ENCODE results near the gene MTHFD2.

The MTHFD2 gene

DNA sequence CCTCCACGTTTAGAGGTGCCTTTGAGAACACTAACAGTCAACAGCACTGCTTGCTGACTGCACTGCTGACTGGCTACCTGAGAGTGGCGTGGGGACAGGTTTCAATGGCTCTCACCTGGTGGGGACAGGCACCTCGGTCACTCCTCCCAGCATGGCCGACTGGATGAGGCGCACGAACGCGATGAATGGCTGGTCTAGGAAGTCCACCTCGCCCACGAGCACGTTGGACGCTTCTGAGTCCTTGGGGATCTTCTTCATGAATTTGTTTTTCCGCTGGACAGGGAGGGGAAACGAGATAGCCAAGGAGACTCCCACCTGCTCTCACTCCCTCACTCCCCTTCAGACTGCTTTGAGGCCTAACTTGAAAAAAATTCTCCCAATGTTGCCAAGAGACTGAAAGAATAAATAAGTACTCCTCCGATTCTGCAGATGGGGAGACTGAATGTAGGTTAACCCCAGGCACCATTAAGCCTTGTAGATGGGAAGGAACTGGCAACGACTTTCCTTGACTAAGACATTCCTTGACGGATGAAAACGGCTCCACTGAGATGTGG, 57.3 kb downstream of the MTHFD2 start:
- Histone ChIP-seq H3K9me2 (ENCODE audit: low read depth, low read length) (no peaks in the 10 kb centered on the region), H3K27me3 (ENCODE audit: insufficient read depth, low read length) (0 out of 2 replicates have a peak, but pooled peaks cover 8% of the 10 kb centered on the region), H3K4me2 (ENCODE audit: low read length) (no peak overlapping the region), H3K4me3 (ENCODE audit: low read depth, low read length, poor library complexity, severe bottlenecking) (no peak overlapping the region), H3K27ac (ENCODE audit: low read depth, low read length, poor library complexity, severe bottlenecking) (no peak overlapping the region), H3K4me1 (ENCODE audit: insufficient read depth, low read length, severe bottlenecking) (no peaks in the 10 kb centered on the region), H3K36me3 (ENCODE audit: insufficient read depth, low read length) (no peaks in the 10 kb centered on the region), H3K9ac (ENCODE audit: low read length) (no peak overlapping the region), H3F3A (ENCODE audit: insufficient read depth, low read length) (no peaks in the 10 kb centered on the region), H4K20me1 (ENCODE audit: insufficient read depth, low read length) (no peaks in the 10 kb centered on the region), H2AFZ (ENCODE audit: low read length) (no peak overlapping the region), H3K9me3 (ENCODE audit: low read length) (no peaks in the 10 kb centered on the region), H3K79me2 (ENCODE audit: insufficient read depth, low read length) (no peaks in the 10 kb centered on the region)
- TF ChIP-seq, protein P1, sequence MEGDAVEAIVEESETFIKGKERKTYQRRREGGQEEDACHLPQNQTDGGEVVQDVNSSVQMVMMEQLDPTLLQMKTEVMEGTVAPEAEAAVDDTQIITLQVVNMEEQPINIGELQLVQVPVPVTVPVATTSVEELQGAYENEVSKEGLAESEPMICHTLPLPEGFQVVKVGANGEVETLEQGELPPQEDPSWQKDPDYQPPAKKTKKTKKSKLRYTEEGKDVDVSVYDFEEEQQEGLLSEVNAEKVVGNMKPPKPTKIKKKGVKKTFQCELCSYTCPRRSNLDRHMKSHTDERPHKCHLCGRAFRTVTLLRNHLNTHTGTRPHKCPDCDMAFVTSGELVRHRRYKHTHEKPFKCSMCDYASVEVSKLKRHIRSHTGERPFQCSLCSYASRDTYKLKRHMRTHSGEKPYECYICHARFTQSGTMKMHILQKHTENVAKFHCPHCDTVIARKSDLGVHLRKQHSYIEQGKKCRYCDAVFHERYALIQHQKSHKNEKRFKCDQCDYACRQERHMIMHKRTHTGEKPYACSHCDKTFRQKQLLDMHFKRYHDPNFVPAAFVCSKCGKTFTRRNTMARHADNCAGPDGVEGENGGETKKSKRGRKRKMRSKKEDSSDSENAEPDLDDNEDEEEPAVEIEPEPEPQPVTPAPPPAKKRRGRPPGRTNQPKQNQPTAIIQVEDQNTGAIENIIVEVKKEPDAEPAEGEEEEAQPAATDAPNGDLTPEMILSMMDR (IDR thresholded peaks at IDR 0.05; ENCODE audit: low read length), result no peak
- TF ChIP-seq EZH2 (IDR thresholded peaks at IDR 0.05; ENCODE audit: borderline replicate concordance, low read length), result no peak

DNA sequence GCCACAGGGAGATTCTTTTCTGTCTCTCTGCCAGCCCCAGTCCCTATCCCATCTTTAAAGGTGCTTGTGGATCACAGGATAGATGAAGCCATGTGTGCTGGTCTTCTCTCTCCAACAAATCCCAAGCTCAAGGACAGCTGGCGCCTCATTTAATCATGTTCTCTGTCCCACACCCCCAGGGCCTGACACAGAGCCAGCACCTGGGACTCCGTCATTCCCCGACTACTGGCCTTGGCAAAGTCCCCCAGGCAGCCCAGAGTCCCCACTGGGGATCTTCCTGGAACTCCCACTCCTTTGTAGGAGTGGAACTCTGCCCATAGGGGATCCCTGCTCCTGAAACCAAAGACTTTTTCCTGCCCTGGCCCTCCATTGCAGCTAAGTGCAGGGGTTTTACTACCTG, 60.8 kb downstream of the MTHFD2 start:
- Histone ChIP-seq H3K27ac (ENCODE audit: low read depth, low read length, poor library complexity, severe bottlenecking) (no peak overlapping the region), H4K20me1 (ENCODE audit: insufficient read depth, low read length) (no peaks in the 10 kb centered on the region), H3K4me2 (ENCODE audit: low read length) (no peak overlapping the region), H3K79me2 (ENCODE audit: insufficient read depth, low read length) (no peaks in the 10 kb centered on the region), H3K9me3 (ENCODE audit: low read length) (no peaks in the 10 kb centered on the region), H3K9ac (ENCODE audit: low read length) (no peak overlapping the region), H3K27me3 (ENCODE audit: insufficient read depth, low read length) (0 out of 2 replicates have a peak, but pooled peaks cover 6% of the 10 kb centered on the region), H3F3A (ENCODE audit: insufficient read depth, low read length) (no peaks in the 10 kb centered on the region), H3K4me1 (ENCODE audit: insufficient read depth, low read length, severe bottlenecking) (no peaks in the 10 kb centered on the region), H3K36me3 (ENCODE audit: insufficient read depth, low read length) (no peaks in the 10 kb centered on the region), H3K9me2 (ENCODE audit: low read depth, low read length) (no peaks in the 10 kb centered on the region), H2AFZ (ENCODE audit: low read length) (no peak overlapping the region), H3K4me3 (ENCODE audit: low read depth, low read length, poor library complexity, severe bottlenecking) (no peak overlapping the region)
- TF ChIP-seq, protein P1 (IDR thresholded peaks at IDR 0.05; ENCODE audit: low read length), result no peak
- no peak for TF ChIP-seq EZH2 (IDR thresholded peaks at IDR 0.05; ENCODE audit: borderline replicate concordance, low read length)

DNA sequence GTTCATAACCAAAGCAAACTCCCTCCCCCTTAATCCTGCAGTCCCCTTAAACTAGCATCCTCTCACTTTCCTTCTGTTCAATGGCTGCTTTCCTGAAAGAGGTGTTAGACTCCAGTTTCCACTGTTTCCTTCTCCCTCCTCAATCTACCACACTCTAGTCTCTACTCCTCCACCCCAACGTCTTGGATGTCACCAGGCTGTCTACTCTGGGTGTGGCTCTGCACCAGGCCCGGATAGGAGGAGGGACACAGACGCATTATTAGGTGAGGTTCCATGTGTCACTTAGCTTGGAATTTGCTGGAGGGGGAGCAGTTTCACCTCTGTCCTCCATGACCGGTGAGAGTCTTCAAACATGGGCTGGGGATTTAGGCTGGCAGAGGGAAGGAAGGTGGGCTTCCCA, 61.3 kb downstream of the MTHFD2 start:
- TF ChIP-seq, protein P1 (IDR thresholded peaks at IDR 0.05; ENCODE audit: low read length), result no peak
- no peak for TF ChIP-seq EZH2 (IDR thresholded peaks at IDR 0.05; ENCODE audit: borderline replicate concordance, low read length)

More for the DNA sequence above, 61.3 kb downstream of the MTHFD2 start:
- H3K36me3 ChIP-seq (ENCODE audit: insufficient read depth, low read length), result no peaks in the 10 kb centered on the region
- no peaks in the 10 kb centered on the region for H3K9me3 ChIP-seq (ENCODE audit: low read length)
- no peak overlapping the region for H3K9ac ChIP-seq (ENCODE audit: low read length)
- no peak overlapping the region for H3K4me3 ChIP-seq (ENCODE audit: low read depth, low read length, poor library complexity, severe bottlenecking)
- 0 out of 2 replicates have a peak, but pooled peaks cover 6% of the 10 kb centered on the region for H3K27me3 ChIP-seq (ENCODE audit: insufficient read depth, low read length)
- no peaks in the 10 kb centered on the region for H3K9me2 ChIP-seq (ENCODE audit: low read depth, low read length)
- no peaks in the 10 kb centered on the region for H4K20me1 ChIP-seq (ENCODE audit: insufficient read depth, low read length)
- H3F3A ChIP-seq (ENCODE audit: insufficient read depth, low read length), result no peaks in the 10 kb centered on the region
- no peak overlapping the region for H2AFZ ChIP-seq (ENCODE audit: low read length)
- no peak overlapping the region for H3K4me2 ChIP-seq (ENCODE audit: low read length)
- no peaks in the 10 kb centered on the region for H3K4me1 ChIP-seq (ENCODE audit: insufficient read depth, low read length, severe bottlenecking)
- no peak overlapping the region for H3K27ac ChIP-seq (ENCODE audit: low read depth, low read length, poor library complexity, severe bottlenecking)
- no peaks in the 10 kb centered on the region for H3K79me2 ChIP-seq (ENCODE audit: insufficient read depth, low read length)
